Measurements from ENCODE around the gene SPAG7.

The SPAG7 gene

DNA sequence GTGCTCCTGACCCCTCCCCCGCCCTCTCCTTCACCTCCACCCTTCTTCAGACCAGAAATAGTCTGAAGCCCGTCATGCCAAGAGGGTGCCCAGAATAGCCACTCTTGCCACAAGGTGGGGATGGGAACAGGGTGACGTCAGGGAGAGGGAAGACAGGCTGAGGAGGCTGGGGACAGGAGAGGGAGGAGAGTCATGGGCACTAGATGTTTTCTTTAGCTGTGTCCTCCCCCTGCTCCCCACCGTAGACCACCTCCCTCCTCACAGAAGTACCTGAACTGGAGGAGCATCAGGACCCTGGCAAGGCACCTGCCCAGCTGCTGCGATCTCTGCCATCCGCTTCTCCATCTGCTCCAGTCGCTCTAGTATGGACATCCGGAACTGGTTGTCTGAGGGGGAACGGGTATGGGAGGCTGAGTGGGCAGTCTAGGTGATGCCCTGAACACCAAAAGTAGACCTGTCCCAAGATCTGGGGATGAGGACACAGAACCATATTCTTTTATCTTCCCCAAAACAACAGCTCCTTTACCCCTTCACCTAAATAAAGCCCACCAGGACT, 6.6 kb upstream of the SPAG7 start:
- no peak for DNase-seq (ENCODE audit: low read depth)

- DNase-seq (ENCODE audit: low read depth) = no peak
Measured at GRCh38 chr17:4973256-4974114, 5.9 kb upstream of the SPAG7 start.

- DNase-seq (ENCODE audit: low read depth) = no peak
Measured at GRCh38 chr17:4972752-4973151, 5.1 kb upstream of the SPAG7 start.

GRCh38 chr17:4972322-4972721, 4.7 kb upstream of the SPAG7 start:
- no peak for DNase-seq (ENCODE audit: low read depth)

DNA sequence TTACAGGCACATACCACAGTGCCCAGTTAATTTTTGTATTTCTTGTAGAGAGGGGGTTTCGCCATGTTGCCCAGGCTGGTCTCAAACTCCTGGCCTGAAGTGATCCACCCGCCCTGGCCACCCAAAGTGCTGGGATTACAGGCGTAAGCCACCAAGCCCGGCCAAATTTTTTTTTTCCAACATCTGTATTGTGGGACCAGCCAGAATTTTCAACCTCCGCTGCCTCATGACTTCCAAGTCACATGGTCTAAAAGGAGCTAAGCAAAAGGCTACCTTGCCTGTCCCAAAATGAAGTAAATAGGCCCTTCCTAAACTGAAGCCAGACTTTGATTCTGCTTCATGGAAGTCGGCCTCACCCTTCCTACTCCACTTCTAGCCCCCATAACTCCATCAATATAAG, 4.2 kb upstream of the SPAG7 start:
- no peak for DNase-seq (ENCODE audit: low read depth)

- no peak for DNase-seq (ENCODE audit: low read depth)
Measured at GRCh38 chr17:4970273-4970672, 2.7 kb upstream of the SPAG7 start.

- peak; percentile 40 for DNase-seq (ENCODE audit: low read depth)
Measured at GRCh38 chr17:4969551-4970173, 2.0 kb upstream of the SPAG7 start.

DNA sequence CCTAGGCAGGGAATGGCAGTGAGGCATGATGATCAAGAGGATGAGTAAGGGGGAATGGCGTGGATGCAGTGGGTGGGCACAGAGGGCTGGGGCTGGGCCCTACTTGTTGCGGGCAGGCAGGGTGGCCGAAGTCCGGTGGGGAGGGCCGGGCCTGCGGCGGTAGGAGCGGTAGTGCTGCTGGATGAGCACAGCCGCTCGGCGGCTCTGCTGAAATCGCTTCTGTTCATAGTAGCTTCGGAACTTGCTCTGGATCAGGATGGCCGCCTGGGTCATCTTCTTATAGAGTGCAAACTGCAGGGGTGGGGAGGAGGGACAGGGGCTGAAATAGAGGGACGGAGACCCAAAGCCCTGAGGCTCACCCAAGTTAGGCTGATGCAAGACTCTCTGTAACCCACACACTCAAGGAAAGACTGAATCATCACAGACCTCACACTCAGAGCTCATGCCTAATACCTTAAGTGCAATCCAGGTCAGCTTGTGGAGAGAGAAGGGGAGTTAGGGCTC, 1.5 kb upstream of the SPAG7 start:
- DNase-seq (ENCODE audit: low read depth) = peak; percentile 93

- DNase-seq (ENCODE audit: low read depth) = no peak
Measured at GRCh38 chr17:4968486-4969046, 949 bp upstream of the SPAG7 start.

GRCh38 chr17:4966844-4967538, 626 bp downstream of the SPAG7 start:
- DNase-seq (ENCODE audit: low read depth) = peak; percentile 100

DNA sequence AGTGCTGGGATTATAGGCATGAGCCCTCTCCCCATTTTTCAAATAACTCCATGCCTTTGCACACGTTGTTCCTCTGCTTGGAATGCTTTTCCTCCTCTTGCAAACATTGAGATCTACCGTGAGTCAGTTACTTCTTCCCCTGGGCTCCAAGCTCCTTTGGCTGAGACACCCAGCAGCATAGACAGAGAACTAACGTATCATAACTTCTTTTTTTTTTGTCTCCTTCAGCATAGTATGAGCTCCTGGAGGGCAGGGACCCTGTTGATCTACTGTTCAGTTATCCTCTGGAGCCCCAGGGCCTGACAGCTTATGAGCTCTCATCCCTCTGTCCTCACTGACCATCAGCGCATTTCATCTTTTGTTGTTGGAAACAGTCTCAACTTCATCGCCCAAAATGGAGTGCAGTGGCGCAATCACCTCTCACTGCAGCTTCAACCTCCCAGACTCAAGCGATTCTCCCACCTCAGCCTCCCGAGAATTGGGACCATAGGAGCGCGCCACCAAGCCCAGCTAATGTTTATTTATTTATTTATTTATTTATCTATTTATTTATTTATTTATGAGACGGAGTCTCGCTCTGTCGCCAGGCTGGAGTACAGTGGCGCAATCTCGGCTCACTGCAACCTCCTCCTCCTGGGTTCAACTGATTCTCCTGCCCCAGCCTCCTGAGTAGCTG, 2.2 kb downstream of the SPAG7 start:
- DNase-seq (ENCODE audit: low read depth) = no peak

- DNase-seq (ENCODE audit: low read depth) = no peak
Measured at GRCh38 chr17:4960279-4960922, 7.2 kb downstream of the SPAG7 start.

DNA sequence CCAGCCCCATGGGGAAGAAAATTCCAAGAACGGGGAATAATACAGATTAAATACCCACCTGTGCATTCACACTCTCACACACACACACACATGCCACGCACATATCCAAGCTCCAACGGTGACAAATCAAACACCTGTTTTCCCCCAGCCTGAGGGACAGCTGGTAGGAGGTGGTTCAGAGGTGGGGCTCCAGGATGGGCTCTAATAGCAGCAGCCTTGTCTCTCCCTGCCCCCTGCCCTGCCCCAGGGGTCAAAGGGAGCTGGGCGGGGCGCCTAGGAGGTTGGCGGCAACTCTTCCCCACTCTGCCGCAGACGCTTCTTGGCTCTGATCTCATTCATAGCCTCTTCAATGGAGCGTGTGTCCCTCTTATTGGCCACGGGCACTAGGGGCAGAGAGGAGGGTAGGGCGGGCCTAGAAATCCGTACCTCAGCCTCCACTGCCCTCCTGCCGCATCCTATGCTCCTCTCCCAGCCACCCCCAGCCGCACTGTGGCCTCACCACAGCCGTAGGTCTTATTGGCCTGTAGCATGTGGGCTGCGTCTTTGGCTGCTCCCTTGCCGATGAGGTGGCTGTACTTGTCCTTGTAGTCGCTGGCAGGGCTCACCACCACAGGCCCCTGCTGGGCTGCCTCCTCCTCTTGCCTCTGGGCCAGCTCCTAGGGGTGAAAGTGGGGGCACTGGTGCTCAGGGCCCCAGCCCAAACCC, 8.2 kb downstream of the SPAG7 start:
- no peak for DNase-seq (ENCODE audit: low read depth)

DNA sequence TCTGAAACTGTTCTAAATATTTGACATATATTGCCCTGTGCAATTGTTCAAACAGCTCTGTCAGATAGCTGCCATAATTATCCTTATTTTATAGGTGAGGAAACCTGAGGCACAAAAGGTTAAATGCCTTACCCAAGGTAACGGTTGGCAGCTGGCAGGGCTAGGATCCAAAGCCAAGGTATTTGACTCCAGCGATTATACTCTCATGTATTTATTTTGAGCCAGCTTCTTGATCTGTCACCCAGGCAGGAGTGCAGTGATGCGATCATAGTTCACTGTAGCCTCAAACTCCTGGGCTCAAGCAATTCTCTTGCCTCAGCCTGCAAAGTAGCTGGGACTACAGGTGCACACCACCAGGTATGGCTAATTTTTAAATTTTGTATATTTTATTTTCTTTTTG, 9.5 kb downstream of the SPAG7 start:
- no peak for DNase-seq (ENCODE audit: low read depth)

GRCh38 chr17:4956493-4957061, 11.0 kb downstream of the SPAG7 start:
- no peak for DNase-seq (ENCODE audit: low read depth)

GRCh38 chr17:4955091-4955490, 12.5 kb downstream of the SPAG7 start:
- DNase-seq (ENCODE audit: low read depth) = no peak

DNA sequence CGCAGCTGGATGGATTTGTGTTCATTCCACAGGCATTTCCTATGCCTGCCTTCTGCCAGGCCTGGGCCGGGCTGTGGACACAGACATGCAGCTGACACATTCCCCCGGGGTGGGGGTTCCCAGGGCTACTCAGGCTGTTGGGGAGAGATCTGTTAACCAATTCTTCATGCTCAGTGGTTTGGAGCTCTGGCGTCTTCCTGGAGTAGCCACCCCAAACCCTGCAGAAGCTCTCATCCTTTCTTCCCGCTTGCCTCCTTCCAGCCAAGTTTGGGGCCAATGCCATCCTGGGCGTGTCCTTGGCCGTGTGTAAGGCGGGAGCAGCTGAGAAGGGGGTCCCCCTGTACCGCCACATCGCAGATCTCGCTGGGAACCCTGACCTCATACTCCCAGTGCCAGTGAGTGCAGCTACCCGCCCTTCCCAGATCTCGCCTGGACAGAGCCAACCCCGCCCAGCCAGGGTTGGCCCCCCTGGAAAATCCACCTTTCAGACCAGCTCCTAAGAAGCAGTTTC, 14.1 kb downstream of the SPAG7 start:
- DNase-seq (ENCODE audit: low read depth) = peak; percentile 70

DNA sequence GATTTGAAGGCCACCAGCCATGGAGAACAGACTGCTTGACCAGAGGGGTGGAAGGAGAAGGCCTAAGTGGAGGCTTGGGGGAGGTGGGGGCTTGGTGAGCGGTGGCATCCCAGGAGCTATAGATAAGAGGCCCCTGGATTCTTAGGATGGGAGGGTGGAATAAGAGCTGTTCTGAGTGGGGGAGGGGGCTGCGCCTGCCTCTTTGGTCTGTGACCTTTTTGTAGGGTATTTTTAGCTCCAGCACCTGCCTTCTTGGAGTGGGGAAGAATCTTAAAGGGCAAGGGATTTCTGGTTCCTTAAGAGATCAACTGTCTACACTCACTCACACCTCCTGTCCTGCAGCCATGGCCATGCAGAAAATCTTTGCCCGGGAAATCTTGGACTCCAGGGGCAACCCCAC, 16.1 kb downstream of the SPAG7 start:
- DNase-seq (ENCODE audit: low read depth) = no peak

GRCh38 chr17:4950746-4951204, 16.8 kb downstream of the SPAG7 start, which contains the start of gene ENO3:
ENO3 (plus strand) TSS chr17:4951119; CDS start chr17:4951830, 711 bp downstream.
- no peak for DNase-seq (ENCODE audit: low read depth)
